NCI-H748 treated with DMSO at 0.1 percent for 48 hours (cell line): Measurements from ENCODE around the gene TNN.
"Not testable (repeated sequence)": the region's sequence is repeated elsewhere in the genome, so short reads cannot be mapped to it uniquely, and the experiment has no call there.

ENCODE experiments used
- DNase-seq: peaks from one replicate; lab custom pipeline; 2025; lab: John Stamatoyannopoulos, UW

The TNN gene

DNA sequence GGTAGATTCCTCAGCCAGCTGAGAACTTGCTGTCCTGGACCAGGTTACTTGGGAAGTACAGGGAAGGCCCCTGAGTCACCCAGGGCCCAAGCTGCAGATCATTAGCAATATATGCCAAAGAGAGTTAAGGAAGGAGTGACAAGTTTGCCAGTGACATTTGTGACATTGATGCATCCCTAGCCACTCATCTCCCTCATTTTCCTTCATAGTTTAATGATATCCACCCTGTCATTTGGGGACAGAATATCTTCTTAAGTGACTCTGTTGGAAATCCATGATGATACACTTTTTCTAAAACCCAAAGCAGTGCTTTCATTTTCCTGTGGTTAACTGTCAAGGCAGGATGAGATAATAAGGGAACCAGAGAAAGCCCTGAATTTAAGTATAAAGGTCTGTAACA, 3.2 kb downstream of the TNN start:
- no peak for DNase-seq

DNA sequence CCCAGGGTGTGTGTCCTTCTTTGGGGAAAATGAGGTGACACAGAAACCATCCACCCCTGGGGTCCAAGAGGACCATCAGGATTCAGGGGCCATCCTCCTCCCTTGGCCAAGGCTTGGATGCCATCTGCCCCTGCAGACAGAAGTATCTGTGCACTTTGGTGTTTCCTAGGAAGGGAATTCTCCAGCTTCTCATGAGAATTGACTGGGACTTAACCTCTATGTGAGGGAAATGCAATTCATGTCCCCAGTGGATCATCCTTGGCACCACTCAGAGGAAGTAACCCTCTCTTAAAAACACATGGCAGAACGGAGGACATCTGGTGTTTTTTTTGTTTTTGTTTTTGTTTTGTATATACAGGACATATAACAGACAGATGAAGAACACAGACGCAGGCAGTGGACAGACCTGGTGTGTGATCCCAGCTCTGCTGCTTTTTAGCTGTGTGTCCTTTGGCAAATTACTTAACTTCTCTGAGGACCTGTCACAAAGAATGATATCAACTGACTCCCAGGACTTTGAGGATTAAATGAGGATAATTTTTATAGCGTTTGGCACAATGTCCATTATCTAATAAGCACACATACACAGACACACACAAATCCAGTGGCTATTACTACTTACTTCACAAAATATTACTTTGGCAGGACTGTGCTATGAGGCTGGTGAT, 3.8 kb downstream of the TNN start:
- no peak for DNase-seq

DNA sequence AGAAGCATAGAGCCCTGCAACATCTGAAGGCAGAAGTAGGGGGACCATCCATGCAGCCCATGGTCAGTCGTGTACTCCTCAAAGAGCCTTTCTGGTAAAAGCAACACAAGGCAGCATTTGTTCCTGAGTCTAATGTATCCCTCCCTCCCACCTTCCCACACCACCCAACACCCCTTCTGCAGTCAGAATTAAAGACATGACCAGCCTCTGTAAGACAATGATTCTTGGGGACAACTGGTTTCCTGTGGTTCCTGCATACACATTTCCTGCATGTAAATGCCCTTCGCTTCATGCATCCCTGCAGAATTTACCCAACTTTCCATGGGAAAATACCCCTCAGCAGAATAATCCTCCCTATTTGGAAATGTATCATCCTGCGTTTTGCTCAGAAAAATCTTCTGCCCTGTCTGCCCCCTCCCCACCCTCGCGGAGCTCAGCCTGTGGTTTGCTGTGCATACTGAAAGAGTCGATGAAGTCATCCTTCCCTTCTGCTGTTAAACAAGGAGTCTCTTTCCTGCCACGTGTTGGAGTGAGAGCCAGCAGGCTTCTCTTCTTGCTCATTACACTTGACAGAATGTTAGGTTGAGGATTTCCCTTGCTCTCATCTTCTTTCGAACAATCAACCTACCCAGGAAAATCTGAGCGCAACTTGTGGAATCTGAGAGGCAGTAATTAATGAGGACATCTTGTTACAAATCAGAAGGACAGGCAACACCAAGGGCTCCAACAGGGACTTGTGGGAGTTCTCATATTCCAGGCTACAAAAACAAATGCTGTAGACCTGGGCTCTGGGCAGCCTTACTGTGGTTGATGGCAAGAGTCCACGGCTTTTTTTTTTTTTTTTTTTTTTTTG, 4.7 kb downstream of the TNN start:
- no peak for DNase-seq

DNA sequence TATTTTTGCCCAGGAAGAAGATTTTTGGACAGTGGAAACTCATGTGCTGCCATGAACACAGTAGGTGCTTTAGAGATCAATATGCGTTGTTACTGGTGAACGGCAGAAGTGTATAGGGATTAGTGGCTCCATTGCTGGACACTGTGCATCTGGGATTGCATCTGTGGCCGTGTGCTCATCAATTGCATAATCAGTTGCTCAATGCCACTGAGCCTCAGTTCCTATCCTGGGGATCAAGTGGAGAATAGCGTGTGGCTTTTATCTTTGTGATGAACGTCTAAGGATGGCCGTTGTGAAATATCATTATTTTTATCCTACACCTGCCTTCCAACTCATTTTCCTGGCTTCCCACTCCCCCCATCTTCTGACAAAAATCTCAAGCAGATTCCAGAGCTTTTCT, 5.4 kb downstream of the TNN start:
- DNase-seq: no peak

GRCh38 chr1:175073633-175074032, 6.0 kb downstream of the TNN start:
- no peak for DNase-seq

DNA sequence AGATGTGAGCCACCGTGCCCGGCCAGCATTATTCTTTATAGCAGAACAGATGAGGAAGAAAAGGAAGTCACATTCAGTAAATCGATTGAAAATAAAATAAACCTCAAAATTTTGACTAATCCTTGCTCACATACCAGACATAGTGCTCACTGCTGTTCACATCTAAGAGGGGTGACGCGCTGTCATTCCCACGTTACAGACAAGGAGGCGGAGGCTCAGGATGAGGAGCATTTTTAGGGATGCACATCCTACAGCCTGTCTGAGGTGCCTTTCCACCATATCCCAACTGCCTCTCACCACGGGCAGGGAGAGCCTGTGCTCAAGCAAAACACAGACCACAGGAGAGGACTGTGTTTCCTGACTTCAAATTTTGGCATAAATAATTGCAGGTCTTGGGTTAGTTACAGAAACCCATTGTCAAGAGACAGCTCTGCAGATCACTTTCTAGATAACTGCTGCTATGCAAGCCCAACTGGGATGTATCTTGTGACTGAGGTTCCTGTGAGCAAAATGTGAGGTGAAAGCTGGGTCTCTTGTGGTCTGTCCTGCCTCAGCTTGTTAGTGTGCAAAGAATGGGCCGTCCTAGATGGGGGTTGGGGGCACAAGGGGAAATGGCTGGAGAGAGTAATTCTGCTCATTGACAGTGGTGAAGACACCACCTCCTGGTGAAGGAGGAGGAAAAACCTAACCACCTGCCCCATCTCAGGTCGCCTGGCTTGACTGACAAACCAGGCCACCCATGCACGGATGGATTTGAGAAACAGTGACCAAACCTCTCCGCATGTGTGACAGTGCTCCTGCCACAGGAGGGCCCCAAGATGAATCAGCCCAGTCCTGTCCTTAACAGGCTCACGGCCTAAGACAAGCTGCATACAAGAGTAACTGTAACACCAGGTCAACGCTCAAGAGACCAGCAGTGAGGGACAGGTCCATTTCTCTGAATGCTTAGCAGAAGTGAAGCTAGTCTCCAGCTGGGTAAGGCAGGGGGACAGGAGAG, 8.2 kb downstream of the TNN start:
- DNase-seq: no peak

- DNase-seq: no peak
Measured at GRCh38 chr1:175077356-175078030, 9.9 kb downstream of the TNN start.

GRCh38 chr1:175078629-175079028, 11.0 kb downstream of the TNN start:
- no peak for DNase-seq

DNA sequence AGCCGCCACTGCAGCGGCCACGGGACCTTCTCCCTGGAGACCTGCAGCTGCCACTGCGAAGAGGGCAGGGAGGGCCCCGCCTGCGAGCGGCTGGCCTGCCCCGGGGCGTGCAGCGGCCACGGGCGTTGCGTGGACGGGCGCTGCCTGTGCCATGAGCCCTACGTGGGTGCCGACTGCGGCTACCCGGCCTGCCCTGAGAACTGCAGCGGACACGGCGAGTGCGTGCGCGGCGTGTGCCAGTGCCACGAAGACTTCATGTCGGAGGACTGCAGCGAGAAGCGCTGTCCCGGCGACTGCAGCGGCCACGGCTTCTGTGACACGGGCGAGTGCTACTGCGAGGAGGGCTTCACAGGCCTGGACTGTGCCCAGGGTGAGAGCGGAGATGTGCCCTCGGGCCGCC, 11.7 kb downstream of the TNN start:
- DNase-seq: no peak

DNA sequence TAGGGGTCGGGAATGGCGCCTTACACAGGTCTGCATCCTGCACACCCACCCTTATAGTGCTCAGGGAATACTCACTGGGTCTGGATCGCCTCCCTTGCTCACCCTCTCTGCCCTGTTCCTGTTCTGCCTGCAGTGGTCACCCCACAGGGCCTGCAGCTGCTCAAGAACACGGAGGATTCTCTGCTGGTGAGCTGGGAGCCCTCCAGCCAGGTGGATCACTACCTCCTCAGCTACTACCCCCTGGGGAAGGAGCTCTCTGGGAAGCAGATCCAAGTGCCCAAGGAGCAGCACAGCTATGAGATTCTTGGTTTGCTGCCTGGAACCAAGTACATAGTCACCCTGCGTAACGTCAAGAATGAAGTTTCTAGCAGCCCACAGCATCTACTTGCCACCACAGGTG, 12.4 kb downstream of the TNN start:
- DNase-seq: no peak

- no peak for DNase-seq
Measured at GRCh38 chr1:175081983-175082382, 14.3 kb downstream of the TNN start.

DNA sequence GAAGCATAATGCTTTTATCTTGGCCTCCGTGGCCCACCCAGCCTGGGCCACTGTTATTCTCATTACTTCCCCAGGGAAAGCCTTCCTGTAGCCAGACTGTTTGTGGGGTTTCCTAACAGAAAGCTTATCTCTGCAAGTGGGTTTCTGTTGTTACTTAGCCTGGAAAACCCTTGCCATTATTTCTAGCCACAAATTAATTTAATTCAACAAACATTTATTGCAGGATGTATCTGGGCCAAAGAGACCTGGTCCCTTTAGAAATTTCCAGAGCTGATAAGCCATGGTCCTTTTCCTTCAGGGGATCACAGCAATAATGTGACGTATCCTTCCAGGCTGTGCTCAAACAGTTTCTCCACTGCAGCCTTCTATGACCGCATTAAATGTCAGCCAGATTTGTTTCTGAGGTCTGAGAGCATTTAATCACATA, 20.9 kb downstream of the TNN start:
- no peak for DNase-seq

DNA sequence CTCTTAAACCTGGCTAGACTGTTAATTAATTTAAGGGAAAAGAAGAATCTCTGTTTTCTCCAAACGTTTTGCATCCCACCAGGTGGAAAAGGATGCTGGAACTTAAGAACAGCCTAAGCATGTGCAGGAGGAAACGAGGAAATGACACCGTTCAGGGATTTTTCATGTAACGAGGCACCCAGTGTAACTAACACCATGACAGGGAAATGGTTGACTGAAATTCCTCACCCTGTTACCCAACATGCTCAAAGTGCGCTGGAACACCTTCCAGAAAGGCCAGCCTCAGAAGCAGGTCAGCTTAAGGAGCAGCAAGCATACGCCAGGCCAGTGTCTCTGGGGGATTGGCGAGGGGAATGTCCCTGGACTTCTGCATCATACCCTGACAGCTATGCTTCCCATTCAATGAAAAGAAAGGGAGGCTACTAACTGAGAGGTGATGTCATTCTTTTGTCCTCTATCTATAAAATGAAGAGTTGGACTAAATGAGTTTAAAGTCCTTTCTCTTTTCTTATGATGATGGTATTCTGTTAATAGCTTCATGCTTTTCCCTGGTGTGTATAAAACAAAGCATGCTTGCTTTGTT, 21.6 kb downstream of the TNN start:
- no peak for DNase-seq

DNA sequence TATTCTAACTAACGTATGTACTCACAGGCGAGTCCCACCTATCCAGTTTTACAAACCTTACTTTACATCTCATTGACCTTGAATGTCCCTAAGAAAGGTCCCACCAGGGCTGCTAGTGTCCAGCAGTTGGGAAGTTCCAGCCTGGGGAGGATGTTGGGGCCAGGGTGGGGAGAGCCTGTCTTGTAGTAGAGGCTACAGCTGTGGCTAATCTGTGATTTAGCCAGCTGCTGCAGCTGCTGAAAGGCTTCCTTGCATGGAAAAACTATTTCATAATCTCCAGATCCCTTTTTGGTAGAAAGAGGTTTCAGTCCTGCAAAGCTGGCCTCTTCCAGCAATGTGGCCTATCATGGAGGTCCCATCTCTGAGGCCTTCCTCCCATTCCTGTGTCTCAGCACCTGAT, 23.1 kb downstream of the TNN start:
- no peak for DNase-seq

DNA sequence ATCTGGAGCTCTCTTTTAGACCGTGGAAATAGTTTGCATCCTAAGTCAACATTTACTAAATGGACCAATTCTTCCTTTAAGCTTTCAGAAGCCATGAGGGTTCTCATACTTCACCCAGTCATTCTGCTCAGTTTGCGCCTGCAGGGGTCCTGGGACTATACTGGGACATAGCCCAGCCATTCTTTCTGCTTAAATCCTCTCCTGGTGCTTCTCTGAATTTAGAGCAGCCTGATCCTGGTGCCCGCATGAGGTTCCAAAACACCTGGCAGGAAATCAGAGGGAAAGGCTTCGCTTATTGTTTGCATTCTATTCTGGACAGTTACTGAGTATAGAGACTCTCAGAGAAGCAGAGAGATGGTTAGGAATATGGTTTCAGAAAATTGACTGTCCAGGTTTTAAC, 27.0 kb downstream of the TNN start:
- no peak for DNase-seq

DNA sequence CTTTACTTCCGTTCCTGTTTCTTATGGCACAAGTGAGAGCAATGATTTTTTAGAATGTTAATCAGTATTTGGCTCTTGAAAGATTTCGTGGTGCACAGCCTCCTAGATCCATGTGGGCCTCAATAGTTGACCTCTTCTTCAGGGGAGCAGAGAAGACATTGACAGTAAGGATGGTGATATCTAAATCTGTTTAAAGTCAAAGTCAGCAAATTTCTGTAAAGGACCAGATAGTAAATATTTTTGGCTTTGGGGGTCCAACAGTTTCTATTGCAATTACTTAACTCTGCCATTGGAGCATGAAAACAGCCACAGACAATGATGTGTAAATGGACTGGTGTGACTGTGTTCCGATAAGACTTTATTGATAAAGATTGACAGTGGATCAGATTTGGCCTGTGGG, 27.4 kb downstream of the TNN start:
- DNase-seq: no peak

DNA sequence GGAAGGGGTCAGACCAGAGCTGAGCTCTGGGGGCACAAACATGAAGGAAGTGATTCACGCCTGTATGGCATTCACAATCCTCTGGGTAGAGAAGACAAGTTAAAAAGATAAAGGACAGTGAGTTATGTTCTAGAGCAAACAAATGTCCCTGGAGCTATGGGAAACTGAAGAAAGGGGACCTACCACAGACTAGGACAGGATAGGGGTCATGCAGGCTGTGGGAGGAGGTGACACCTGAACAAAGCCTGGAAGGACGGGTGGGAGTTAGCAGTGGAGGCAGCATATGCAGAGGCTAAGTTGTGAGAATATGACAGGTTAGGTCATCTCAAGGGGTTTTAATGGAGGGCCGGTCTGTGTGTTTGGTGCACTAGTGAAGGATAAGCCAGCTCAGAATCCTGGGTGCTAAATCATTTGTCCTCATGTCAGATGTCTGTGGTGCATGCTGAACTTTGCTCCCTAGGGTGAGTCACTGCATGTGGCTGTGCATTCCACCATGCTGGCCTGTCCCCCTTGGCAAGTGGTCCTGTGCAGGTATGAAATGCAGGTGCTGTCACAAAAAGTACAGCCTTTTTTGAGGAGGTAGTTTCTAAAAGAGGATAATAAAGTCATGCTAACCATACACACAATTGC, 28.5 kb downstream of the TNN start:
- DNase-seq: no peak

GRCh38 chr1:175097361-175097760, 29.7 kb downstream of the TNN start:
- no peak for DNase-seq

DNA sequence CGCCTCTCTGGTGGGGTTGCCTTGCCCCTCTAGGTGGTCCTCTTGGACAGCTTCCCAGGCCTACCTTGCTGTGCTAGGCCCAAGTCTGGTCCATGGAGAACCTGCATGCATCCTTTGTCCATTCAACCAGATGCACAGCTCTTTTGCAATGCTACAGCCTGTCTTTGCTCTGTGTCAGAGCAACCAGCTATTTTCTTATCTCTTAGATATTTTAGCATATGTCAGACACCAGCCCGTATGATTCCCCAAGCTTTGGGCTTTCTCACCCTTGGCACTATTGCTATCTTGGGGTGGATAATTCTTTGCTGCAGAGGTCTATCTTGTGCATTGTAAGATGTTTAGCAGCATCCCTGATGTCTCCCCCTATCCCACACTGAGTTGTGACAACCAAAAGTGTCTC, 32.3 kb downstream of the TNN start:
- no peak for DNase-seq

- not testable (repeated sequence) for DNase-seq
Measured at GRCh38 chr1:175102166-175102565, 34.5 kb downstream of the TNN start.

DNA sequence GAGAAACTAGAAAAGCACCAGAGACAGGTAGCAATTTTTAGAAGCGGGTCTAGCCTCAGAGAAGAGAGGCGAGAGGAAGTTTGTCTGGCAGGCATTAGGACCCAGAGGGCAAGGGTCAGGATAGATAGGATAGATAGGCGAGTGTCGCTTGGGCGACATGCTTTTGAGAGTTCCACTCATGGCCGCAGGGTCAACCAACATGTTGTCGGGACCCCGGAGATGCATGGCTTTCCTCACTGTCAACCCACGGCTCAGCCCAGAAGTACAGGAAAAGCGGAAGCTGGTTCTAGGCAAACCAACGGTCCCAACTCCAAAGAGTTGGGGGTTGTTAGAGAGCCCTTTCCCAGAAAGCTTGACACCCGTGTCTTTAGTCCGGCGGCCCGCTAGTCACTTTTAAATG, 38.9 kb downstream of the TNN start:
- not testable (repeated sequence) for DNase-seq
